Stimulated activated CD8-positive, alpha-beta memory T cell treated with anti-CD3 and anti-CD28 coated beads, Interleukin-12 subunit alpha, Interleukin-12 subunit beta, amount 100 ng/mL, for 4 hours (primary cell): ENCODE data around the gene ALDH7A1.
"Not testable (repeated sequence)": the region's sequence is repeated elsewhere in the genome, so short reads cannot be mapped to it uniquely, and the experiment has no call there.

Experiments used
- DNase-seq: peaks from one replicate; pipeline ENCODE4 v3.0.0-alpha.2; 2020; ENCODE audit warnings: low read depth

The ALDH7A1 gene

GRCh38 chr5:126595486-126596083 is 566 bp upstream of the ALDH7A1 start:
- DNase-seq, result no peak

DNA sequence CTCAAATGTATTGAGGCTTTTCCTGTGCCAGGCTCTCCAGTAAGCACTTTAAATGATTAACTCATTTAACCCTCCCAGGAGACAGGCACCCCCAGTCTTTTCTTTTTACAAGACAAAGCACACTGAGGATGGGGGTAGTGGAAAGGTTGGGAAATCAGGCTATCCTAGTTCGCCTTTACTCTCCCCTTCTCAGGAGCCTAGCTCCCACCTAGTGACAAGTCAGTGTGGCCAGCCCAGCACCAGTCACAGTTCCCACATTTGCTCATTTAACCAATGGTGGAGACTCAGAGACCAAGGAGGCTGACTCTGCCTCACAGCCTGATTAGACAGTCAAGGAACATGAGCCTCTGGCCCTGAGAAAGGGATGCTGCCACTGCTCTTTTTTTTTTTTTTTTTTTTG is 3.5 kb downstream of the ALDH7A1 start:
- DNase-seq, result no peak

DNA sequence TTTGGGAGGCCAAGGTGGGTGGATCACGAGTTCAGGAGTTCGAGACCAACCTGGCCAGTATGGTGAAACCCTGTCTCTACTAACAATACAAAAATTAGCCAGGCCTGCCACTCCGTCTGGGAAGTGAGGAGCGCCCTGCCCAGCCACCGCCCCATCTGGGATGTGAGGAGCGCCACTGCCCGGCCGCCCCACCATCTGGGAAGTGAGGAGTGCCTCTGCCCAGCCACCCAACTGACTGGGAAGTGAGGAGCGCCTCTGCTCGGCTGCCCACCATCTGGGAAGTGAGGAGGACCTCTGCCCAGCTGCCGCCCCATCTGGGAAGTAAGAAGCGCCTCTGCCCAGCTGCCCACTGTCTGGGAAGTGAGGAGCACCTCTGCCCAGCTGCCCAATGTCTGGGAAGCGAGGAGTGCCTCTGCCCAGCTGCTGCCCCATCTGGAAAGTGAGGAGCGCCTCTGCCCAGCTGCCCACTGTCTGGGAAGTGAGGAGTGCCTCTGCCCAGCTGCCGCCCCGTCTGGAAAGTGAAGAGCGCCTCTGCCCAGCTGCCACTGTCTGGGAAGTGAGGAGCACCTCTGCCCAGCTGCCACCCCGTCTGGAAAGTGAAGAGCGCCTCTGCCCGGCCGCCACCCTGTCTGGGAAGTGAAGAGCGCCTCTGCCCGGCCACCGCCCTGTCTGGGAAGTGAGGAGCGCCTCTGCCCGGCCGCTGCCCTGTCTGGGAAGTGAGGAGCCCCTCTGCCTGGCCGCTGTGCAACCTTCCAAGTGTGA is 5.3 kb downstream of the ALDH7A1 start:
- DNase-seq, result no peak

GRCh38 chr5:126587551-126588390 is 7.2 kb downstream of the ALDH7A1 start:
- no peak for DNase-seq

- no peak for DNase-seq
Observed at GRCh38 chr5:126583761-126584160, 11.3 kb downstream of the ALDH7A1 start.

DNA sequence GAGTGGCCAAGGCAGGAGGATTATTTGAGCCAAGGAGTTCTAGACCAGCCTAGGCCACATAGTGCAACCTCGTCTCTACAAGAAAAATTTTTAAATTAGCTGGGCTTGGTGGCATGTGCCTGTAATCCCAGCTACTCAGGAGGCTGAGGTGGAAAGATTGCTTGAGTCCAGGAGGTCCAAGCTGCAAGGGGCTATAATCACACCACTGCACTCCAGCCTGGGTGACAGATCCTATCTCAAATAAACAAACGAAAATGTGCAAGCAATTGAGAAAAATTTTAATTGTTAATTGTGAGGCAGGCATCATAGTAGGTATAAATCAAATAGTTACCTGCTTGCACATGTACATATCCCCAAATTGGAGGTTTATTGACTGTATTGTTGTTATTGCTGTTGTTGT is 15.3 kb downstream of the ALDH7A1 start:
- no peak for DNase-seq

- DNase-seq, result no peak
Observed at GRCh38 chr5:126577415-126577814, 17.6 kb downstream of the ALDH7A1 start.

GRCh38 chr5:126576974-126577373 is 18.0 kb downstream of the ALDH7A1 start:
- no peak for DNase-seq

GRCh38 chr5:126575644-126576043 is 19.4 kb downstream of the ALDH7A1 start:
- DNase-seq, result no peak

DNA sequence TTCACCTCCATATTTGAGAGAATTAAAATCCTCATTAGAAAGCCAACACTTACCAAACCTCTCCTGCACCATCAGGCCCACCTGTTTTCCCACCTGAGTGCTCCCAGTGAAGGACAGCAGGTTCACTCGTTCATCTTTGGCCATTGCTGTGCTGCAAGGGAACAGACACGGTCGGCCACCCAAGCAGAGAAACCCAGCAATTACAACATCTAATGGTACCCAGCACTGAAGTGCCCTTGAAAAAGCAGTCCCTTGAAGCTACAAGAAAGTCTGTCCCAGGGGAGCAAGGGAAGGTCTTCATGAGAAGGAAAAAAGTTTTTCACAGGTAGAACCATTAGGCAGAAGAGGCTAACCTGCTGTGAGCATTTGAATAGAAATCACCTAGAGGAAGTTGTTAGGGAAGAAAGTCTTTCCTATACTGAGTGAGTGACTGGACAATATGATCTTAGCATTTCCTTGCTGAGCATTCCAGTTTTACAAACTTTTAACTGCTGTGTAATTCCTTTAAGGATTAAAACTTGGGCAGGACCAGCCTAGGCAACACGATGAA is 26.7 kb downstream of the ALDH7A1 start:
- no peak for DNase-seq

- DNase-seq, result no peak
Observed at GRCh38 chr5:126562823-126563222, 32.2 kb downstream of the ALDH7A1 start.

GRCh38 chr5:126561908-126562307 is 33.1 kb downstream of the ALDH7A1 start:
- DNase-seq, result no peak

DNA sequence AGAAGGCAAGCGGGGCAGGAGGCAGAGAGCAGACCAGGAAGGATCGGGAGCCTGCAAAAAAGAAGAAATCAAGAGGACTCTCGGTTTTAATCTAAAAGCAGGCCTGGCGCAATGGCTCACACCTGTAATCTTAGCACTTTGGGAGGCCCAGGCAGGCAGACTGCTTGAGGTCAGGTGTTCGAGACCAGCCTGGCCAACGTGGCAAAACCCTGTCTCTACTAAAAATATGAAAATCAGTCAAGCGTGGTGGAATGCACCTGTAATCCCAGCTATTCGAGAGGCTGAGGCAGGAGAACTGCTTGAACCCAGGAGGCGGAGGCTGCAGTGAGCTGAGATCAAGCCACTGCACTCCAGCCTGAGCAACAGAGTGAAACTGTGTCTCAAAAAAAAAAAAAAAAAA is 39.9 kb downstream of the ALDH7A1 start:
- not testable (repeated sequence) for DNase-seq

GRCh38 chr5:126552614-126553013 is 42.4 kb downstream of the ALDH7A1 start:
- no peak for DNase-seq

DNA sequence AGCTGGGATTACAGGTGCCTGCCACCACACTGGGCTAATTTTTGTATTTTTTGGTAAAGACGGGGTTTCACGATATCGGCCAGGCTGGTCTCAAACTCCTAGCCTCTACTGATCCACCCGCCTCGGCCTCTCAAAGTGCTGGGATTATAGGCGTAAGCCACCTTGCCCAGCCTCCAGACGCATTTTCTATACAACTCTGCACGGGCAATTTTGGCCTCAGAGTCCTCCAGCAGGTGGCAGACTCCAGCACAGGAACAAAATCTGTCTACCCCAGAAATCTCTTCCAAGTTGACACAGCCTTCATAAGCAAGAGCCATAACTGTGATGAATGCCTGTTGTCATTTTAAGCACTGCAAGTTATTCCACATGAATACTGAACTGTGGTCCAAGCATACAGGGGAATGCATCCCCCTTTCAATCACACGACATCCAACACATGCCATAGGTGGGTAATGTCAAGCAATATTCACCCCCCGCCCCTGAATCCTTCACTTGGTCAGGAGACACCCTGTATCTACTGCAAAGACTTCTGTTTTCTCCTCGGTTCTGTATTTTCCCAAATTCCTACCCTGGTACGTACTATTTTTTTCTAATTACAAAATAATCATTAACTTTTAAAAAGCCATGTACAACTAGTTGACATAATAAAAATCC is 50.8 kb downstream of the ALDH7A1 start:
- no peak for DNase-seq

DNA sequence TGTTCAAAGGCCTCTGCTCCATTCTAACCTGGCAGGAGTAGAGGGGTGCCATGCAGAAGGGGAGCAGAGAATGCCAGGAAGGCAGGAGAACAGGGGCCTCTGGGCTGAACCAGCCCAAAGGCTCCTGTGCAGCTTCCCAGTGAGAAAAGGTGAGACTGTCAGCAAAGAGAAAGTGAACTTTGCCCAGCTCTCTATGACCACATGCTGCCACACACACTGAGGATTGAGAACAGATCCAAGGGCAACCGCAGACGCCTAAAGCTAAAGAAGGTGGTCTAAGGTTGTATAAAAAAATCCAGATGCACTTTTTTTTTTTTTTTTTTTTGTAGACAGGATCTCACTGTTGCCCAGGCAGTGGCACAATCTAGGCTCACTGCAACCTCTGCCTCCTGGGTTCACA is 51.4 kb downstream of the ALDH7A1 start:
- DNase-seq, result no peak

GRCh38 chr5:126543009-126543408 is 52.0 kb downstream of the ALDH7A1 start:
- DNase-seq, result no peak

DNA sequence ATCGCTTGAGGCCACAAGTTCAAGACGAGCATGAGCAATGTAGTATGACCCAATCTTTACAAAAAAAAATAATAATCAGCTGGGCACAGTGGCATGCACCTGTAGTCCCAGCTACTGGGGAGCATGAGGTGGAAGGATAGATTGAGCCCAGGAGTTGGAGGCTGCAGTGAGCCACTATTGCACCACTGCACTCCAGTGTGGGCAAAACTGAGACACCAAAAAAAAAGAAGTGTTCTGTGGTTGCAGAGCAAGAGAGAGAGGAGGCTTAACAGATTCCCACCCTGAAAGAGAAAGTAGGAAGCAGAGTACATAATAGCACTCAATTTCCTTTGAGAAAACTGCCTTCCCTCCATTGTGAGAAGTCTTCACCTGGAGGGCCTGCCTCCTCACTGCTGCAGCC is 52.6 kb downstream of the ALDH7A1 start:
- DNase-seq, result no peak

DNA sequence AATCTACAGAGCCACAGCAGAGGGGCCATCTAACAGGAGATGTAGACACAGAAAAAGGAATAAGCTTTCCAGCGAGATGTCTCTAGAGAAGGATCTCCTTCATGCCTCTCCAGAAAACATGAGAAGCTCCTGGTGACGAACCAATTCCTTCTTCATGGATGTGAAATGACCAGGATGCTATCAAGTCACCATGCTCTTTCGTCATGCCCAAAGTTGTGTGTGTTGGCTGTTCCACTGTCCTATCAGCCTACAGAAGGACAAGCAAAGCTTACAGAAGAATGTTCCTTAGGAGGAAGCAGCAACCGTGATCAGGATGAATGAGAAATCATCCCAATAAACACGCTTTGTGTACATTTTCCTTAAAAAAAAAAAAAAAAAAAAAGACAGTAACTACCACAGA is 54.4 kb downstream of the ALDH7A1 start:
- no peak for DNase-seq

DNA sequence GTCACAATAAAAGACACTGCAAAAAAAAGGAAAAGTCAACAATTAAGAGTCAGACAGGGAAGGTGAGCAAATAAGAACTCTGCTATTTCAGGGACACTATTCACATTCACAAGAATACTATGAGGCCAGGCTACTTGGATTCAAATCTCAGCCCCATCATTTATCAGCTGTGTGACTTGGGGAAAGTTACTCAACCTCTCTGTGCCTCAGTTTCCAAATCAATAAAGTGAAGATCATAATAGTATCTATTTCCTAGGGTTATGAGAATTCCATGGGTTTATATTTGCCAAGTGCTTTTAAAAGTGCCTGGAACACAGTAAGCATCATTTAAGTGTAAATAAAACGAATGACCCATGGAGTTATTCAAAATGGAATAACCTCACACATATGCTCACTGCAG is 56.4 kb downstream of the ALDH7A1 start:
- no peak for DNase-seq

GRCh38 chr5:126536874-126537273 is 58.1 kb downstream of the ALDH7A1 start:
- no peak for DNase-seq

- no peak for DNase-seq
Observed at GRCh38 chr5:126535856-126536545, 59.0 kb downstream of the ALDH7A1 start.
